ENCODE measurements around the gene UGT1A8.
"Not testable (repeated sequence)": the region's sequence is repeated elsewhere in the genome, so short reads cannot be mapped to it uniquely, and the experiment has no call there.

UGT1A8 gene
- total RNA-seq: 0 reads per million in 4 experiments

GRCh38 chr2:233617476-233617875 lies at the start of gene UGT1A8:
Gene UGT1A8 (plus strand): TSS chr2:233617633. CDS start chr2:233617708, 75 bp downstream.
- not testable (repeated sequence) for DNase-seq

- no peak for DNase-seq
Measured at GRCh38 chr2:233571001-233571400, 46.4 kb upstream of the UGT1A8 start.

GRCh38 chr2:233571462-233571861 lies 46.0 kb upstream of the UGT1A8 start:
- no peak for DNase-seq

- no peak for DNase-seq
Measured at GRCh38 chr2:233572468-233572867, 45.0 kb upstream of the UGT1A8 start.

GRCh38 chr2:233577341-233577740 lies 40.1 kb upstream of the UGT1A8 start:
- not testable (repeated sequence) for DNase-seq

GRCh38 chr2:233583217-233583965 lies 34.0 kb upstream of the UGT1A8 start:
- DNase-seq: not testable (repeated sequence)

- DNase-seq: no peak
Measured at GRCh38 chr2:233584210-233584609, 33.2 kb upstream of the UGT1A8 start.

- DNase-seq: no peak
Measured at GRCh38 chr2:233588400-233588799, 29.0 kb upstream of the UGT1A8 start.

GRCh38 chr2:233592706-233593105 lies 24.7 kb upstream of the UGT1A8 start:
- DNase-seq: not testable (repeated sequence)

- DNase-seq: no peak
Measured at GRCh38 chr2:233593201-233593600, 24.2 kb upstream of the UGT1A8 start.

- DNase-seq: no peak
Measured at GRCh38 chr2:233597522-233597921, 19.9 kb upstream of the UGT1A8 start.

GRCh38 chr2:233598952-233599351 lies 18.5 kb upstream of the UGT1A8 start:
- no peak for DNase-seq

GRCh38 chr2:233600386-233600785 lies 17.0 kb upstream of the UGT1A8 start:
- no peak for DNase-seq

- DNase-seq: no peak
Measured at GRCh38 chr2:233602076-233602475, 15.4 kb upstream of the UGT1A8 start.

- DNase-seq: no peak
Measured at GRCh38 chr2:233603520-233603919, 13.9 kb upstream of the UGT1A8 start.

- no peak for DNase-seq
Measured at GRCh38 chr2:233604826-233605225, 12.6 kb upstream of the UGT1A8 start.

- DNase-seq: no peak
Measured at GRCh38 chr2:233605680-233606079, 11.8 kb upstream of the UGT1A8 start.

- no peak for DNase-seq
Measured at GRCh38 chr2:233611284-233611683, 6.1 kb upstream of the UGT1A8 start.

GRCh38 chr2:233620204-233620603 lies 2.8 kb downstream of the UGT1A8 start:
- DNase-seq: no peak

- DNase-seq: not testable (repeated sequence)
Measured at GRCh38 chr2:233621863-233622262, 4.4 kb downstream of the UGT1A8 start.

- DNase-seq: no peak
Measured at GRCh38 chr2:233627331-233628025, 10.0 kb downstream of the UGT1A8 start.

GRCh38 chr2:233636306-233636705 lies 18.9 kb downstream of the UGT1A8 start, which contains the start of gene UGT1A10:
Gene UGT1A10 (plus strand): TSS chr2:233636448. CDS start chr2:233636523, 75 bp downstream.
- DNase-seq: not testable (repeated sequence)

GRCh38 chr2:233638836-233639235 lies 21.4 kb downstream of the UGT1A8 start:
- DNase-seq: no peak

GRCh38 chr2:233639860-233640259 lies 22.4 kb downstream of the UGT1A8 start:
- no peak for DNase-seq
